Measurements from ENCODE around the gene KATNB1.

DNA sequence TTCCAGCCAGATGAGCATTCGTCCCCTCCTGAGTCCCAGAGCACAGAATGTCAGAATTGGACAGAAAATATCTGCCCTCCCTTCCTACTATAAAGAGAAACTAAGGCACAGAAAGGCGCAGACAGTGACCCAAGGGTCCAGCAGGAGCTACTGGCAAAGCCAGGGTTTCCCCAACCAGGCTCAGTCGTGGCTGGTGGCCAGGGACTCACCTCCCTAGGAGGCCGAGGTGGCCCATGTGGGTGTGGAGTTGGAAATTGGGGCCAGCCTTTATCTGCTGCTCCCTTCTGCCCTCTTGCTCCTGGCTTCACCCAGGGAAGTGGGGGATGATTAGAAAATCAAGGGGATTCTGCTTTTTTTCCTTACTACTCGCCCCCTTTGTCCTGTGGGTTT, 39.9 kb upstream of the KATNB1 start:
- TF ChIP-seq POLR2AphosphoS5 (IDR thresholded peaks at IDR 0.05; ENCODE audit: low read depth, low read length) (no peak), POLR2A (IDR thresholded peaks at IDR 0.05; ENCODE audit: low read depth, low read length) (no peak), TAF1 (IDR thresholded peaks at IDR 0.05; ENCODE audit: low read depth, low read length) (no peak), PAX5 (IDR thresholded peaks at IDR 0.05; ENCODE audit: insufficient read depth, low read length, severe bottlenecking) (no peak)

All from GM12891 (cell line).